Measurements from ENCODE around the gene ANKRD33.

ANKRD33 gene

DNA sequence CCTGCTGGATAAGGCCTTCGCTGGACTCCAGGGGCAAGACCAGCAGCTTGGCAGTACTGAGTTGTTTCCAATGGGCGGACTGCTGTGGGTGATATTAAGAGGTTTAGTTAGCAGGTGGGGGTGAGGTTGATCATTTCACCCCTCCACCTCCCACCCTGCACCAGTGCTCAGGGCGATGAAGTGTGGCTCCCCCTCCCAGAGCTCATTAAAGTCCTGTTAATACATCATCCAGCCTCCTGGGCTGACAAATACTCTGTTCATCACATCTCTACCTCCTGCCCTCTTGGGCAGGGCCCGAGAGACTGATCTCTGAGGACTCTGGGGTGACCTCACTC is 37.0 kb upstream of the ANKRD33 start:
- no peak overlapping the region for H3K27ac ChIP-seq
- TF ChIP-seq, protein P1, sequence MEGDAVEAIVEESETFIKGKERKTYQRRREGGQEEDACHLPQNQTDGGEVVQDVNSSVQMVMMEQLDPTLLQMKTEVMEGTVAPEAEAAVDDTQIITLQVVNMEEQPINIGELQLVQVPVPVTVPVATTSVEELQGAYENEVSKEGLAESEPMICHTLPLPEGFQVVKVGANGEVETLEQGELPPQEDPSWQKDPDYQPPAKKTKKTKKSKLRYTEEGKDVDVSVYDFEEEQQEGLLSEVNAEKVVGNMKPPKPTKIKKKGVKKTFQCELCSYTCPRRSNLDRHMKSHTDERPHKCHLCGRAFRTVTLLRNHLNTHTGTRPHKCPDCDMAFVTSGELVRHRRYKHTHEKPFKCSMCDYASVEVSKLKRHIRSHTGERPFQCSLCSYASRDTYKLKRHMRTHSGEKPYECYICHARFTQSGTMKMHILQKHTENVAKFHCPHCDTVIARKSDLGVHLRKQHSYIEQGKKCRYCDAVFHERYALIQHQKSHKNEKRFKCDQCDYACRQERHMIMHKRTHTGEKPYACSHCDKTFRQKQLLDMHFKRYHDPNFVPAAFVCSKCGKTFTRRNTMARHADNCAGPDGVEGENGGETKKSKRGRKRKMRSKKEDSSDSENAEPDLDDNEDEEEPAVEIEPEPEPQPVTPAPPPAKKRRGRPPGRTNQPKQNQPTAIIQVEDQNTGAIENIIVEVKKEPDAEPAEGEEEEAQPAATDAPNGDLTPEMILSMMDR (conservative IDR thresholded peaks at IDR 0.05), result no peak

DNA sequence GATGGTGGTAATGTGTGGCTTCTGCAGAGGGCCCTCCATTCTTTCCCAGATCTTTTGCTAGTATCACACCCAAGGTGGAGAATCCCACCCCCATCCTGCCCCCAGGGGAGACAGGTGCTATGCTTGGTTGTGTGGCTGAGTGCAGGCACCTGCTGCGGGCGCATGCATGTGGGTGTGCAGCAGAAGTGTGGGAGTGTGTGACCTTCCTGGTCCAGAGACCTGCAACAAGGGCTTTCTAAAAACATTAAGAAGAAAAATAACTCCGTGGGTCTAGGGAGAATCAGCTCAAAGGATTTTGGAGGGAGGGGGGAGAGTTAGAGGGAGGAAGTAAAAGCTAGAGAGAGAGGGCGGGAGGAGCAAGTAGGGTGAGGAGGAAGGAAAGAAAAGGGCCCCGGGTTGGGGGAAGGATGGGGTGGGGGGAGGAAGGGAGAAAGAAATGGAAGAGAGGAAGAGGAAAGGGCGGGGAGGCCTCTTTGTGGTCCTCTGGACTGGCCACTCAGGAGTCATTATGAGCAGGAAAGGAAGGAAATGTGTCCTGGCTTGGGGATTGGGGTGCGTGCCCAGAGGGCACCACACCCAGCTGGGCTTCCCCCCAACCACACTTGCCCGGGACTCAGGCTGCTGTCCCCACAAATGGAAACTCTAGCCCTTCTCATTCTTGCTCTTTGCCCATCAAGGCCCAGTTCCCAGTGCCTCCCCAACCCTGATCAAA is 36.3 kb upstream of the ANKRD33 start:
- no peak overlapping the region for H3K27ac ChIP-seq
- TF ChIP-seq, protein P1 (conservative IDR thresholded peaks at IDR 0.05), result no peak

- TF ChIP-seq, protein P1 (conservative IDR thresholded peaks at IDR 0.05), result no peak
- H3K27ac ChIP-seq, result no peak overlapping the region
Measured at GRCh38 chr12:51852404-51853137, 35.3 kb upstream of the ANKRD33 start.

GRCh38 chr12:51855586-51856428 is 32.1 kb upstream of the ANKRD33 start:
- TF ChIP-seq, protein P1 (conservative IDR thresholded peaks at IDR 0.05), result no peak
- no peak overlapping the region for H3K27ac ChIP-seq

- H3K27ac ChIP-seq, result no peak overlapping the region
- TF ChIP-seq, protein P1 (conservative IDR thresholded peaks at IDR 0.05), result no peak
Measured at GRCh38 chr12:51860986-51861385, 26.9 kb upstream of the ANKRD33 start.

DNA sequence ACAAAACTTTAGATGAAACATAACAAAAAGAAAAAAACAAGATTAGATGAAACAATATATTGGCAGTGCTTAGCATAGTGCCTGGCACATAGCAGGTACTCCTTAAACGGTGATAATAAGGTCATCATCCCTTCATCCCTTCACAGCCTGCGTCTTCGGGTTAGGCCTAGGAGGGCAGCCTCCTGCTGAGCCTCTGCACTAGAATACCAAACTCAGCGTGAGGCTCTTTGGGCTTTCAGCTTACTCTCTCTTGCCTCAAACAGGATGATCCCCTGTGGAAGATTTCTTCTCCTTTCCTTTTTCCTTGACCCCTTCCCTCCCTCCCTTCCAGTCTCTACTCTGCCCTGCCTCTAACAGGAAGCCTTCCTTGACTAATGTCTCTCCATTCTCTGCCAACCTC is 25.0 kb upstream of the ANKRD33 start:
- no peak overlapping the region for H3K27ac ChIP-seq
- TF ChIP-seq, protein P1 (conservative IDR thresholded peaks at IDR 0.05), result no peak

- TF ChIP-seq, protein P1 (conservative IDR thresholded peaks at IDR 0.05), result no peak
- H3K27ac ChIP-seq, result no peak overlapping the region
Measured at GRCh38 chr12:51863363-51863932, 24.5 kb upstream of the ANKRD33 start.

Measured in VCaP (cell line).